VCaP (cell line): ENCODE measurements around the gene SLC35F5.

ENCODE experiments used
- H3K27ac ChIP-seq: fragments of 450-650 bp; 2 replicates; pipeline ENCODE4 v1.5.1; 2017
- TF ChIP-seq, protein P1 (sequence below): fragments of 450-650 bp; conservative IDR thresholded peaks from 2 replicates; pipeline ENCODE4 v1.5.1; 2017; ENCODE audit warnings: mild to moderate bottlenecking, moderate library complexity

SLC35F5 gene, protein sequence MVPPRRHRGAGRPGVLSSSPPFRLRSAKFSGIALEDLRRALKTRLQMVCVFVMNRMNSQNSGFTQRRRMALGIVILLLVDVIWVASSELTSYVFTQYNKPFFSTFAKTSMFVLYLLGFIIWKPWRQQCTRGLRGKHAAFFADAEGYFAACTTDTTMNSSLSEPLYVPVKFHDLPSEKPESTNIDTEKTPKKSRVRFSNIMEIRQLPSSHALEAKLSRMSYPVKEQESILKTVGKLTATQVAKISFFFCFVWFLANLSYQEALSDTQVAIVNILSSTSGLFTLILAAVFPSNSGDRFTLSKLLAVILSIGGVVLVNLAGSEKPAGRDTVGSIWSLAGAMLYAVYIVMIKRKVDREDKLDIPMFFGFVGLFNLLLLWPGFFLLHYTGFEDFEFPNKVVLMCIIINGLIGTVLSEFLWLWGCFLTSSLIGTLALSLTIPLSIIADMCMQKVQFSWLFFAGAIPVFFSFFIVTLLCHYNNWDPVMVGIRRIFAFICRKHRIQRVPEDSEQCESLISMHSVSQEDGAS

DNA sequence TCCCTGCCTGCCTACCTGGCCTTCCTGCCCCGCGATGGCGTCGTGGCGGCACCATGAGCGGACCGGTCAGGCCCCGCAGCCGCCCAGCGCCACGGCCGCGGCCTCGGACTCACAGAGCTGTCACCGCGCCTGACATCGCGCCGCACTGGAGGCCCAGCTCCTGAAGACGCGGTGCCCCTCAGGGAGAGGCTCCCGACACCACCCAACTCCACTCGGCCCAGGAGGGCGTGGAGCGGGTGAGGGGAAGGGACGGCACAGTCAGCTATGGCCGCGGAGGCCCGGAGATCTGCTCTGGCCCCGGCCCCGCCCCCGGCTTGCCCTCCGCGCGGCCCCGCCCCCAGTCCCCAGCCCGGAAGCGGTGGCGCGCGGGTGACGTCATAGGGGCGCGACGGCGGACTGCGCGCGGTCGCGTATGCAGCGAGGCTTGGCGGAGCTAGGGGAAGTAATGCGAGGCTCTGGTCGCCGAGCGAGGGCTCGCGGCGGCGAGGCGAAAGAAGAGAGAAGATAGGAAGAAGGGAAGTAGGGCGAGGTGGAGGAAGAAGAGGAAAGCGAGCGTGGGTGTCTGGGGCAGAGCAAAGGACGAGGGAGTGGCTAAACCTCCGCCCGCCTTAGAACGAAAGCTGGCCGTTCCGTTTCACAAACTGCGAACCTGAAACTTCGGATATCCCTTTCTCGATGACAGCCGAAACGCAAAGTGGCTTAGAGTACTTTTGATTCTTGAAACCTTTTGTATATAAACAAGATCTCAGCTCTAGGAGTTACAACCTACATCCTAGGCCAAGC is at the start of gene SLC35F5:
Gene SLC35F5, minus strand, starts transcription at position 288 of the 783 bp plus-strand sequence. Its CDS starts 233 bp downstream, at position 55.
- H3K27ac ChIP-seq, result peak within 1 kb of the TSS; percentile 92
- TF ChIP-seq, protein P1, sequence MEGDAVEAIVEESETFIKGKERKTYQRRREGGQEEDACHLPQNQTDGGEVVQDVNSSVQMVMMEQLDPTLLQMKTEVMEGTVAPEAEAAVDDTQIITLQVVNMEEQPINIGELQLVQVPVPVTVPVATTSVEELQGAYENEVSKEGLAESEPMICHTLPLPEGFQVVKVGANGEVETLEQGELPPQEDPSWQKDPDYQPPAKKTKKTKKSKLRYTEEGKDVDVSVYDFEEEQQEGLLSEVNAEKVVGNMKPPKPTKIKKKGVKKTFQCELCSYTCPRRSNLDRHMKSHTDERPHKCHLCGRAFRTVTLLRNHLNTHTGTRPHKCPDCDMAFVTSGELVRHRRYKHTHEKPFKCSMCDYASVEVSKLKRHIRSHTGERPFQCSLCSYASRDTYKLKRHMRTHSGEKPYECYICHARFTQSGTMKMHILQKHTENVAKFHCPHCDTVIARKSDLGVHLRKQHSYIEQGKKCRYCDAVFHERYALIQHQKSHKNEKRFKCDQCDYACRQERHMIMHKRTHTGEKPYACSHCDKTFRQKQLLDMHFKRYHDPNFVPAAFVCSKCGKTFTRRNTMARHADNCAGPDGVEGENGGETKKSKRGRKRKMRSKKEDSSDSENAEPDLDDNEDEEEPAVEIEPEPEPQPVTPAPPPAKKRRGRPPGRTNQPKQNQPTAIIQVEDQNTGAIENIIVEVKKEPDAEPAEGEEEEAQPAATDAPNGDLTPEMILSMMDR, result no peak

DNA sequence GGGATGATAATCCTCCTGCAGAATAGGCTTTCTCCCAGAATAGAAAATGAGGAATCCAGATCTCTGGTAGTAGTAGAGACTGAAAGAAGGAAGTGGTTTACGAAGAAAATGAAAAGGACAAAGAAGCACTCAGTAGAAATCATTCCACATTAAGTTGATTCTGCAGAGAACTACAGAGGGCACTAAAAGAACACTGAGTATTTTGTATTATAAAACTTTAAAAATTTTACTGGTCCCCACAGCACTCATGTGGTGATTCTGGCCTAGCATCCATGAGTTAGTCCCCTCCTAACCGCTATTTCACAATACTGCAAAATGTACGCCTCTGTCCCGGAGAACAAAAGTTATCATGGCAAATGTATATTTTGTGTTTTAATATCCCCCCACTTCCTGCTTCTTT is 42.9 kb upstream of the SLC35F5 start:
- H3K27ac ChIP-seq, result no peak overlapping the region
- TF ChIP-seq, protein P1, result 0 out of 2 replicates have a peak, but pooled peaks have one; percentile 17

DNA sequence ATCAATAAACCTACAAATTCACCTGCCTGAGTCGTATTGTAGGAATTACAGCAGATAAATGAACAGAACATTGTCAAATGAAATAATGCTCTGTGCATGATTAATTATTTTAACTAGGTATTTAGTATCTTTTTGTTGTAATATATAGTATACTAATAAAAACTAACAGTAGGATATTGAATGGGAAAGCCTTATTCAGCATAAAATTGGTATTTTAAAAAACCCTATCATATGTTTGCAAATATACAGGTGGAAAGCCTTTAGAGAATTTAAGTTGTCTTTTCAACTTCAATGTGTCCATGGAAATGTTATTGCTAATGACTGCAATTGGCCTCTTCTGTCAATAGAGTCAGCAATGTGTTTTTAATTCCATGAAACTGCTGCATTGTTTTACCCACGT is 40.8 kb upstream of the SLC35F5 start:
- TF ChIP-seq, protein P1, result no peak
- no peak overlapping the region for H3K27ac ChIP-seq

DNA sequence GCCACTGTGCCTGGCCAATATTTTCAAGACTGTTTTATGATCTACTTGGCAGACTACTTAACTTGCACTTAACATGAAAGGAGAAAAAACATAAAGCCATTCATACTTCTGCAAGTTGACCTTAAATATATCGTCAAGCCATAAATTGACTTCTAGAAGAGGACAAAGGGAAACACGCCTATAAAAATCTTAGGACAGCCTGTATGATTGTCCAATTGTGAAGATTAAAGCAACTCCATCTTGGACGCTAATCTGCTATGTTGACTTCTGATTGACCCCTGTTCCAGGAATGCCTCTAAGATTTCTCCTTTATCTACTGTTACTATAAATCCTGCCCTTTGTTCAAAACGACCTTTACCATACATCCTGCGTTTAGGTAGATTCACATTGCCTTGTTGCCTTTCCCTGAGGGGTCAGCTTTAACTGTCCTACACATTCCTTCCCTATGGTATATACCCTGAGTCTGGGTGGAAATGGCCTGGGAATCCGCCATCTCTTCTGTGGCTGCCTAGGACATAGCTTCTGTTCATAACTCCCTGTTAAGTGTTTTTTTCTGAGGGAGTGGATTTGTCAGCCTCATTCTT is 40.2 kb upstream of the SLC35F5 start:
- TF ChIP-seq, protein P1, result no peak
- no peak overlapping the region for H3K27ac ChIP-seq

DNA sequence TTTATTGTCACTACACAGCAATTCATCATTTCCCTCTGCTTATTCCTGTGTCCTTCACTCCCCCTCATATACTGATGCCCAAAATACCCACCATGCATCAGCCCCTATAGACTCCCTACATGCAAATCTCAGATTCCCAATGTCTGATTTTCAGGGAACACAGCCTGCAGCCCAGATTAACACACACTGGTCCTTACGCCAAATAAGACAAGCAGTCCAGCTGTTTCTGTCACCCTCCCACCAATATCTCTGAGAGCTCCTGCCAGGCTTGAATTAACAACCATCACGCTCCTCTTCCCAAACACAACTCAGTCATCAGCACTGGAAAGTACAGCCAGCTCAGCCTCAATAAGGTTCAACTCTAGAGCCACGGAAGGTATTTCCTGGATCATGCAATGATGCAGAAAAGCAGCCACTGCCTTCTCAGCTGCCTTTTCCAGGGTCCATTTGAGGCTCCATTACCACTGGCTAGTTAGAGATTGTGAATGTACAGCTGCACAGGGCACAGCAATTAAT is 39.0 kb upstream of the SLC35F5 start:
- H3K27ac ChIP-seq, result no peak overlapping the region
- TF ChIP-seq, protein P1, result no peak

DNA sequence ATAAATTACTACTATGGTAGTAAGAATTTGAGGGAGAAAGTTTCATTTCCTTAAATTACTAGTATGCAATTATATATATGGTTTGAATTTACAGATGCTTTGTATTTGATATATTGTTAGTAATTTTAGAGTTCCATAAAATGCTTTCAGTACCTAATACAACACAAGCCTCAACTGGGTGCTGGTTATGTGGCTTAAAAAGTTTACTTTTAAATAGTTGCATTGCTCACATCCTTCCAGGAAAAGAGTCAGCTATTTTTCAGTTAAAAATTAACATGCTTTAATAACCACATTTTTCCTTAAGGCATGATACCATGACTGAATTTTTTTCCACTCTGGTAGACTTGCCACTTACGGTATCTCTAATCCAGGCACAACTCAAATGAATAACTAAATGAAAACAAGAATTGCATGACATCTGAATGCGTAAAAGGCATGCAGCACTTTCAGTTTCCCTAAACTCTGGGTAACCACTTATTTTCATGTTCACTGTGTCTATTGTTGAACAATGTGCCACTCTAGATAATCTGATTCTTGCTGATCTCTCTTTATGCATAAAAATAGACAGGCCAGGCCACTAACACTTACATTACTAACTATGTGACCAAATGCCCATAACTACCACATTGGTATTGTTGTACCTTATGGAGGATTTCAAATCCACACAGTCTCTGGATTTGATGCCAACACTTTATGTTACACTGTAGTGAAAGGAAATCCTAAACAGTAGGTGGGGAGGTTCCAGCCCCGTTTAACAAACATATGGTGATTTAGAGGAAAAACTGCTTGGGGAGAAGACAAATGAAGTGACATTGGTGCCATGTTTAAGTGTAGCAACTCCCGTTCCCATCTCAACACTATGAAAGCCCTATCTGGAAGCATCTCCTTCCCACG is 35.5 kb upstream of the SLC35F5 start:
- TF ChIP-seq, protein P1, result no peak
- no peak overlapping the region for H3K27ac ChIP-seq
